ENCODE measurements around the gene NID2. TPM values are rescaled to one million over a fixed set of nuclear protein-coding genes. Genes with fewer than 3 reads are reported as not detected.

Gene NID2
- total and polyA plus RNA-seq, 2 experiments from 2014 or later: 179 to 538 TPM

- Histone ChIP-seq H3K4me1 (ENCODE audit: low read depth) (peaks cover 57% of the 10 kb centered on the region), H3K27ac (peak overlapping the region; percentile 93), H3K36me3 (peaks cover 25% of the 10 kb centered on the region), H3K27me3 (no peaks in the 10 kb centered on the region), H3K4me3 (peak overlapping the region; percentile 12), H3K9me3 (ENCODE audit: low read depth) (no peaks in the 10 kb centered on the region)
- TF ChIP-seq CTCF (IDR thresholded peaks at IDR 0.05; ENCODE audit: low read depth, low read length): no peak
- DNase-seq (ENCODE audit: low read depth in 1 of 2, low spot score in 1 of 2): peak; percentile 45 to 73
These were observed 7.5 kb downstream of the NID2 start for GRCh38 chr14:52061390-52061789.

GRCh38 chr14:52060080-52060479 lies 8.8 kb downstream of the NID2 start:
- Histone ChIP-seq H3K4me3 (no peak overlapping the region), H3K9me3 (ENCODE audit: low read depth) (no peaks in the 10 kb centered on the region), H3K4me1 (ENCODE audit: low read depth) (peaks cover 57% of the 10 kb centered on the region), H3K36me3 (peaks cover 36% of the 10 kb centered on the region), H3K27ac (peak overlapping the region; percentile 93), H3K27me3 (no peaks in the 10 kb centered on the region)
- no peak for TF ChIP-seq CTCF (IDR thresholded peaks at IDR 0.05; ENCODE audit: low read depth, low read length)
- DNase-seq (ENCODE audit: low read depth in 1 of 2, low spot score in 1 of 2): peak in 1 of 2 donors; percentile 81

DNA sequence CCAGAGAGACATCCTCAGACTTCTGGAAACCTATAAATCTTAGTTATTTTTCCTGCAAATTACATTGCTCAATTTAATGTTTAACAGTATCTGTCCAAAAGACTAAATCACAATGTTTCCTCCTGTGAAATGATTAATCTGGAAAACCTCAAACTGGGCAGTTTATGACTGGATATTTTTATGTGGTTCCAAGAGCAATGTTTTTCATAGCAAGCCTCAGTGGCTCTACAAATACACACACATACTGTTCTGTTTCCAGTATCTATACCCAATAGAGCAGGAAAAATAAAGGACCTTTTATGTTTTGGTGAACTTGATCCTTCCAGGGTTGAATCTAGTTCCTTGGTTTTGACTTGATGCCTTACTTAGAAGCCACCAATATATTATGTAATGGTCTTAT lies 9.2 kb downstream of the NID2 start:
- no peaks in the 10 kb centered on the region for H3K27me3 ChIP-seq
- DNase-seq (ENCODE audit: low read depth in 1 of 2, low spot score in 1 of 2): no peak
- peaks cover 53% of the 10 kb centered on the region for H3K4me1 ChIP-seq (ENCODE audit: low read depth)
- H3K4me3 ChIP-seq: no peak overlapping the region
- H3K27ac ChIP-seq: peak overlapping the region; percentile 93
- H3K9me3 ChIP-seq (ENCODE audit: low read depth): no peaks in the 10 kb centered on the region
- H3K36me3 ChIP-seq: peaks cover 40% of the 10 kb centered on the region
- no peak for TF ChIP-seq CTCF (IDR thresholded peaks at IDR 0.05; ENCODE audit: low read depth, low read length)

DNA sequence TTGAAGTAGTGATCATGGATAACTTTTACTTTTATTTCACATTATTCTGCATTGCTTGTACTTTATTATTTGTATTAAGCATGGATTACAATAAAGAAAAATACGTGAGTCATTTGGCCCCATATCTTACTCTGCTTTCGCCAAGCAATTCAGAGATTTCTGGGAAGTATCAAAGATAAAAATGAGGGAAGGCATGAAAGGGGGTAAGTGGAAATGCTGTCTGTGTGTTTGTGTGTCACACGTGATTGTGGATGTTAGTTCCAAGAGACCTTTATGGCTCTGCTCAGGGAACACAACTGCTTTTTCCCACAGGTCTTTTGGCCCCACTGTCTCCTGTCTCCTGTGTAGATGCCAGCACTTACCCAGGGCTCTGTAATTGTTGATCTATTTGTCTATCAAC lies 10.5 kb downstream of the NID2 start:
- peak in 1 of 2 donors; percentile 37 for DNase-seq (ENCODE audit: low read depth in 1 of 2, low spot score in 1 of 2)
- Histone ChIP-seq H3K36me3 (peaks cover 52% of the 10 kb centered on the region), H3K27me3 (no peaks in the 10 kb centered on the region), H3K4me1 (ENCODE audit: low read depth) (peaks cover 44% of the 10 kb centered on the region), H3K4me3 (no peak overlapping the region), H3K9me3 (ENCODE audit: low read depth) (no peaks in the 10 kb centered on the region), H3K27ac (no peak overlapping the region)
- no peak for TF ChIP-seq CTCF (IDR thresholded peaks at IDR 0.05; ENCODE audit: low read depth, low read length)

DNA sequence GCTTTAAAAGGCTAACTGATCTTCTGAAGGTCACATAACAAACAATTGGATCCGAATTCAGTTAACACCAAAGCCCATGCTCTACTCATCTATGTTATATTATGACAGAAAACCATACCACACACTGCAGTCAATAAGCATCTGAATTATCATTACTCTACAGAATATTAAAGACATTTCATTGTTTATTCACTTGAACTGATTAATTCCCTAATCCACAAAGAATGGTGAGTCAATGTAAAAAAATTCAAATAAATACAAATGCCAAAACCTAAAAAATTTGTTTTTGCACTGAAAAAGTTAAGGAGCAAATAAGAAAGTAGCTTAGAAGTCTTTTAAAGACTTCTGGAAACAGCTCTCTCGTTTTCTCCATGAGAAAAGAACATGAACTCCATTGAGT lies 13.7 kb downstream of the NID2 start:
- DNase-seq (ENCODE audit: low read depth in 1 of 2, low spot score in 1 of 2): no peak
- no peak for TF ChIP-seq CTCF (IDR thresholded peaks at IDR 0.05; ENCODE audit: low read depth, low read length)
- Histone ChIP-seq H3K27ac (no peak overlapping the region), H3K36me3 (peaks cover 59% of the 10 kb centered on the region), H3K4me3 (no peak overlapping the region), H3K27me3 (no peaks in the 10 kb centered on the region), H3K4me1 (ENCODE audit: low read depth) (peaks cover 45% of the 10 kb centered on the region), H3K9me3 (ENCODE audit: low read depth) (no peaks in the 10 kb centered on the region)

GRCh38 chr14:52054678-52055077 lies 14.2 kb downstream of the NID2 start:
- Histone ChIP-seq H3K27ac (peak overlapping the region; percentile 85), H3K27me3 (no peaks in the 10 kb centered on the region), H3K9me3 (ENCODE audit: low read depth) (no peaks in the 10 kb centered on the region), H3K4me1 (ENCODE audit: low read depth) (peaks cover 46% of the 10 kb centered on the region), H3K36me3 (peaks cover 56% of the 10 kb centered on the region), H3K4me3 (no peak overlapping the region)
- no peak for TF ChIP-seq CTCF (IDR thresholded peaks at IDR 0.05; ENCODE audit: low read depth, low read length)
- no peak for DNase-seq (ENCODE audit: low read depth in 1 of 2, low spot score in 1 of 2)

Data from cardiac muscle cell (in vitro differentiated cells and primary cell).